ENCODE measurements around the gene WFDC5. TPM values are rescaled to one million over a fixed set of nuclear protein-coding genes. Genes with fewer than 3 reads are reported as not detected.
"Not testable (repeated sequence)": the region's sequence is repeated elsewhere in the genome, so short reads cannot be mapped to it uniquely, and the experiment has no call there.

Gene WFDC5
- total and polyA plus RNA-seq, 2 donors (not counting 3 experiments of a cell fraction or from before 2014, with no cell fraction given), result not detected

DNA sequence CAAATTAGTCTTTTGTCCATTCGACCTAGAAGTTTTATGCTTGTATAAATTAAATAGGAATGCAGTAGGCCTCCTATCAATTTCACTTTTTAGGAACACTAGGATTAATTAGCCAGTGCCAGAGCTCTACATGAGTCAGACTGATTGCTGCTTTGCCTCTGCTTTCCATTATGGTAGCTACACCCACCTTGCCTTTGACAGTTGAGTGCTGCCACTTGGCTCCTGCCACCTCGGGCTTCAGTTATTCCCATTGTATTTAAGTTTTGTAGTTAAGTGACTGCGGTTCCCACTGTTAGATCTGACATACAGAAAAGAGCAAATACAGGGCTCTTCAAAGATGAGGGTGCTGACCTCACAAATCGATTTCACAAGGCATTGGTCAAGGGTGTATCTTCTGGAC is 25.9 kb upstream of the WFDC5 start:
- TF ChIP-seq JUN (IDR thresholded peaks at IDR 0.05; ENCODE audit: borderline replicate concordance, insufficient read depth, insufficient read length, low read depth), result no peak
- no peak for TF ChIP-seq POLR2A (IDR thresholded peaks at IDR 0.05; ENCODE audit: low read depth, low read length)
- no peak for TF ChIP-seq MYC (IDR thresholded peaks at IDR 0.05; ENCODE audit: low read depth, low read length)
- TF ChIP-seq EZH2 (IDR thresholded peaks at IDR 0.05; ENCODE audit: borderline replicate concordance, low read depth, low read length, severe bottlenecking), result no peak
- TF ChIP-seq, protein P1, sequence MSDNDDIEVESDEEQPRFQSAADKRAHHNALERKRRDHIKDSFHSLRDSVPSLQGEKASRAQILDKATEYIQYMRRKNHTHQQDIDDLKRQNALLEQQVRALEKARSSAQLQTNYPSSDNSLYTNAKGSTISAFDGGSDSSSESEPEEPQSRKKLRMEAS (IDR thresholded peaks at IDR 0.05; ENCODE audit: insufficient read depth, insufficient read length), result no peak
- no peak for TF ChIP-seq GATA2 (IDR thresholded peaks at IDR 0.05; ENCODE audit: insufficient read depth, insufficient read length, low read depth, low read length)
- TF ChIP-seq, protein P2, sequence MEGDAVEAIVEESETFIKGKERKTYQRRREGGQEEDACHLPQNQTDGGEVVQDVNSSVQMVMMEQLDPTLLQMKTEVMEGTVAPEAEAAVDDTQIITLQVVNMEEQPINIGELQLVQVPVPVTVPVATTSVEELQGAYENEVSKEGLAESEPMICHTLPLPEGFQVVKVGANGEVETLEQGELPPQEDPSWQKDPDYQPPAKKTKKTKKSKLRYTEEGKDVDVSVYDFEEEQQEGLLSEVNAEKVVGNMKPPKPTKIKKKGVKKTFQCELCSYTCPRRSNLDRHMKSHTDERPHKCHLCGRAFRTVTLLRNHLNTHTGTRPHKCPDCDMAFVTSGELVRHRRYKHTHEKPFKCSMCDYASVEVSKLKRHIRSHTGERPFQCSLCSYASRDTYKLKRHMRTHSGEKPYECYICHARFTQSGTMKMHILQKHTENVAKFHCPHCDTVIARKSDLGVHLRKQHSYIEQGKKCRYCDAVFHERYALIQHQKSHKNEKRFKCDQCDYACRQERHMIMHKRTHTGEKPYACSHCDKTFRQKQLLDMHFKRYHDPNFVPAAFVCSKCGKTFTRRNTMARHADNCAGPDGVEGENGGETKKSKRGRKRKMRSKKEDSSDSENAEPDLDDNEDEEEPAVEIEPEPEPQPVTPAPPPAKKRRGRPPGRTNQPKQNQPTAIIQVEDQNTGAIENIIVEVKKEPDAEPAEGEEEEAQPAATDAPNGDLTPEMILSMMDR (IDR thresholded peaks at IDR 0.05; ENCODE audit: extremely low read depth in 1 of 2, insufficient read depth in 1 of 2, low read depth in 1 of 2, low read length in 2 of 2), result no peak
- no peak for TF ChIP-seq FOS (IDR thresholded peaks at IDR 0.05; ENCODE audit: borderline replicate concordance, insufficient read depth, low read length)
- TF ChIP-seq POLR2AphosphoS5 (IDR thresholded peaks at IDR 0.05; ENCODE audit: insufficient read depth, low read depth, low read length), result no peak
- ChIA-PET CTCF (interaction anchor here (1.2 to 2.7 kb wide), 3 partner anchors 11 to 150 kb away, joined by 3 to 15 read pairs (median 10); no protein-coding TSS in a partner anchor), POLR2A (no interaction called here)
- Histone ChIP-seq H3K9me3 (replicated peaks; ENCODE audit: control insufficient read depth, insufficient read depth, low read length) (no peaks in the 10 kb centered on the region), H3K27ac (ENCODE audit: insufficient read depth, low read depth, low read length) (no peak overlapping the region), H4K20me1 (replicated peaks; ENCODE audit: control insufficient read depth, extremely low read depth, insufficient read depth, low read length) (no peaks in the 10 kb centered on the region), H3K9ac (replicated peaks; ENCODE audit: extremely low read depth, insufficient read depth, low read length) (no peak overlapping the region), H3K4me1 (ENCODE audit: control insufficient read depth, extremely low read depth, insufficient read depth, low read length) (no peaks in the 10 kb centered on the region), H3K79me2 (ENCODE audit: control insufficient read depth, insufficient read depth, low read length) (no peaks in the 10 kb centered on the region), H3K9me1 (replicated peaks; ENCODE audit: control insufficient read depth, extremely low read depth, insufficient read depth, low read length) (no peaks in the 10 kb centered on the region), H2AFZ (ENCODE audit: low read depth, low read length) (no peak overlapping the region), H3K4me2 (ENCODE audit: insufficient read depth, low read length) (no peak overlapping the region), H3K4me3 (replicated peaks in 1 of 3; ENCODE audit: insufficient read depth in 1 of 3, low read depth in 1 of 3, low read length in 3 of 3) (no peak overlapping the region), H3K27me3 (ENCODE audit: control insufficient read depth in 2 of 2, insufficient read depth in 2 of 2, low read length in 2 of 2) (peaks cover 14 to 15% of the 10 kb centered on the region in 2 experiments), H3K36me3 (ENCODE audit: control insufficient read depth in 2 of 2, extremely low read depth in 1 of 2, insufficient read depth in 2 of 2, low read length in 2 of 2) (no peaks in the 10 kb centered on the region)
- intact Hi-C loops (cut with micrococcal nuclease), result no loop called here
- BruUV-seq (replicated peaks), result no TSS peak
- DNase-seq (ENCODE audit: low read depth, low spot score) (no peak), FAIRE-seq (no peak)
- dilution Hi-C loops (cut with MboI; ENCODE audit: extremely low pct_ligation_motif_present, low sequenced_read_pairs), result no loop called here

DNA sequence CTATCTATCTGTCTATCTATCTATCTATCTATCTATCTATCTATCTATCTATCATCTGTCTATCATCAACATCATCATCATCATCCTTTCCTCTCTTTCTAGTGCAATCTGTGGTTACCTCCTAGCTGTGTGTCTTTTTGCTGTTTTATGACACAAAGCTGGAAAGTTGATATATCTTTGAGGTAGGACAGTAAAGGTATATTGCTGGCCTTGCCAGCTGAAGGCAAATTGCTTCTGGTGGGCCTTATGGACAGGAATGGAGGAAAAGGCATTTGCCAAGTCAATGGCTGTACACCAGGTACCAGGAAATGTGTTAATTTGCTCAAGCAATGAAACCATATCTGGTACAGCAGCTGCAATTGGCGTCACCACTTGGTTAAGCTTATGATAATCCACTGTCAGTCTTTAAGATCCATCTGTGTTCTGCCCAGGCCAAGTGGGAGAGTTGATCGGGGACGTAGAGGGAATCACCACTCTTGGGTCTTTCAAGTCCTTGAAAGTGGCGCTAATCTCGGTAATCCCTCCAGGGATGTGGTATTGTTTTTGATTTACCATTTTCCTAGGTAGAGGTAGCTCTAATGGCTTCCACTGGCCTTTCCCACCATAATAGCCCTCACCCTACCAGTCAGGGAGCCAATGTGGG is 24.9 kb upstream of the WFDC5 start:
- H3K4me2 ChIP-seq (ENCODE audit: insufficient read depth, low read length); dilution Hi-C loops (cut with MboI; ENCODE audit: extremely low pct_ligation_motif_present, low sequenced_read_pairs); H4K20me1 ChIP-seq (replicated peaks; ENCODE audit: control insufficient read depth, extremely low read depth, insufficient read depth, low read length); H3K9ac ChIP-seq (replicated peaks; ENCODE audit: extremely low read depth, insufficient read depth, low read length); H3K4me3 ChIP-seq (replicated peaks in 1 of 3; ENCODE audit: insufficient read depth in 1 of 3, low read depth in 1 of 3, low read length in 3 of 3); DNase-seq (ENCODE audit: low read depth, low spot score); H3K9me3 ChIP-seq (replicated peaks; ENCODE audit: control insufficient read depth, insufficient read depth, low read length); H3K27ac ChIP-seq (ENCODE audit: insufficient read depth, low read depth, low read length); H3K4me1 ChIP-seq (ENCODE audit: control insufficient read depth, extremely low read depth, insufficient read depth, low read length); H3K36me3 ChIP-seq (ENCODE audit: control insufficient read depth in 2 of 2, extremely low read depth in 1 of 2, insufficient read depth in 2 of 2, low read length in 2 of 2); H2AFZ ChIP-seq (ENCODE audit: low read depth, low read length); POLR2A ChIA-PET; H3K9me1 ChIP-seq (replicated peaks; ENCODE audit: control insufficient read depth, extremely low read depth, insufficient read depth, low read length); BruUV-seq (replicated peaks); FAIRE-seq; H3K79me2 ChIP-seq (ENCODE audit: control insufficient read depth, insufficient read depth, low read length): not testable (repeated sequence)
- peaks cover 8 to 11% of the 10 kb centered on the region in 2 experiments for H3K27me3 ChIP-seq (ENCODE audit: control insufficient read depth in 2 of 2, insufficient read depth in 2 of 2, low read length in 2 of 2)
- CTCF ChIA-PET, result interaction anchor here (1.1 to 2.7 kb wide), 12 partner anchors 10 to 154 kb away, joined by 3 to 25 read pairs (median 6); no protein-coding TSS in a partner anchor
- intact Hi-C loops (cut with micrococcal nuclease), result loop anchor here (1.0 kb wide), 1 partner anchor 151 kb away; no protein-coding TSS in a partner anchor
